Hypothalamus (tissue), 51 donors: ENCODE results near the gene FBRSL1.

Source experiments
- DNase-seq, 51 donors: peaks; one replicate each; lab custom pipeline; 2025; lab: John Stamatoyannopoulos, UW

Gene FBRSL1

GRCh38 chr12:132550830-132551640 is 61.1 kb downstream of the FBRSL1 start:
- DNase-seq = peak in 6 of 51 donors; percentile 10 to 20 (median 15)

DNA sequence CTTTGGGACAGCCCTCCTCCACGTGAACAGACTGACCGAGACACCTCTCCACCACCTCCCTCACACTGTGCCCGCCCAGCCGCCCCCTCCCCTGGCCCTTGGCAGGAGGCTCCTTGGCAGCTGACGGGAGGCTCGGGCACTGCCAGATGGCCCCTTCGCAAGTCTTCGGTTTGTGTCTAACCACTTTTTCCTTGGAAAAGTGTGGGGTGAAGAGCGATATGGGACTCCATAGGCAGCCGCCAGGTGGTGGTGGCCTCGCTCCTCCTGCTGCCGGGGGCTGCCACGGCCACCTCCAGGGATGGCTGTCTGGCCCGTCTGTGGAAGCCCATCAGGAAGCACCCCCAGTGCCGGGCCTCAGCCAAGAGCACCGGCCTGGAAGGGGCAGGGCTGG is 61.7 kb downstream of the FBRSL1 start:
- DNase-seq = peak in 15 of 51 donors; percentile 7 to 38 (median 19)

GRCh38 chr12:132554845-132555630 is 65.1 kb downstream of the FBRSL1 start:
- DNase-seq = no peak

DNA sequence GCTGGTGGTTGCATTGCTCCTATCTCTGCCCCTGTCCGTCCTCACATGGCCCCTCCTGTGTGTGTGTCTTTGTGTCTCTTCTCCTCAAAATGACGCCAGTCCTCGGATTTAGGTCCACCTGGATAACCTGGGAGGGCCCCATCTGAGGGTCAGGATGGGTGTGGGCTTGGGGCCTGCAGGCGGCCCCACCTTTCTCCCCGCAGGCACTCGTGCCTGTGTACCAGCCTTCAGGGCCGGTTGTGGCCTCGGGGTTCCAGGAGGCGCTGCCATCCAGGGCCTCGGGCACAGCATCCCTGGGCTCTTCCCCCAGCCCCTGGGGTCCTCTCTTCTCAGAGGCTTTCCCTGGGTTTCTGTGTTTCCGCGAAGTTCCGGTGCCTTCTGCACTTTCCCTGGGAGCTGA is 65.7 kb downstream of the FBRSL1 start:
- no peak for DNase-seq

DNA sequence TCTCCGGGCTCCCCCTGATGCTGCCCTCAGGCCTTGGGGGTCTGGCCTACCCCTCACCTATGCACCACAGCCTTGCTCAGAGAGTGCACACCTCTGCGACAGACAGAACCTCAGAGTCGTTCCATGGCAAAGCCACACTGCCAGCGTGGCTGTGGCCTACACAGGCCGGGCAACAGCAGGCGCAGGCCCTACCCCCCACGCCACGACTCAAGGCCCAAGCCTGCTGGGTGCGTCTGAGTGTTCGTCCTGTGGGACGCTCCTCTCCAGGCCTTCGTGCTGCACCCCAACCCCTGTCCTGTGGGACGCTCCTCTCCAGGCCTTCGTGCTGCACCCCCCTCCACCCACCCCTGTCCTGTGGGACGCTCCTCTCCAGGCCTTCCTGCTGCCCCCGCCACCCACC is 66.3 kb downstream of the FBRSL1 start:
- DNase-seq = no peak

DNA sequence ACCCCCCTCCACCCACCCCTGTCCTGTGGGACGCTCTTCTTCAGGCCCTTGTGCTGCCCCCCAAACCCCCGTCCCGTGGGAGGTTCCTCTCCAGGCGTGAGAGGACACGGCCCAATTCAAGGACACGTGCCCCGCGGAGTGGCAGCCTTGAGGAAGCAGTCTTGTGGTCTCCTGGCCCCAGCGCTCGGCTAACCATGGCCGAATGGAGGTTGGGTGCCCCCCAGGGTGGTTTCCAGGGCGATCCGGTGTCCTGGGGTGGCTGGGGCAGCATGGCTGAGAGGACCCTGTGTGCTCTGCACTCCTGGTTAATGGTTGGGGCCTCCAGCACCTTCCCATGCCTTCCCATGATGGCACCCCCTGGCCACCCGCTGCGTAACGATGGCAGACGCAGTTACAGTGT is 66.8 kb downstream of the FBRSL1 start:
- DNase-seq = no peak

DNA sequence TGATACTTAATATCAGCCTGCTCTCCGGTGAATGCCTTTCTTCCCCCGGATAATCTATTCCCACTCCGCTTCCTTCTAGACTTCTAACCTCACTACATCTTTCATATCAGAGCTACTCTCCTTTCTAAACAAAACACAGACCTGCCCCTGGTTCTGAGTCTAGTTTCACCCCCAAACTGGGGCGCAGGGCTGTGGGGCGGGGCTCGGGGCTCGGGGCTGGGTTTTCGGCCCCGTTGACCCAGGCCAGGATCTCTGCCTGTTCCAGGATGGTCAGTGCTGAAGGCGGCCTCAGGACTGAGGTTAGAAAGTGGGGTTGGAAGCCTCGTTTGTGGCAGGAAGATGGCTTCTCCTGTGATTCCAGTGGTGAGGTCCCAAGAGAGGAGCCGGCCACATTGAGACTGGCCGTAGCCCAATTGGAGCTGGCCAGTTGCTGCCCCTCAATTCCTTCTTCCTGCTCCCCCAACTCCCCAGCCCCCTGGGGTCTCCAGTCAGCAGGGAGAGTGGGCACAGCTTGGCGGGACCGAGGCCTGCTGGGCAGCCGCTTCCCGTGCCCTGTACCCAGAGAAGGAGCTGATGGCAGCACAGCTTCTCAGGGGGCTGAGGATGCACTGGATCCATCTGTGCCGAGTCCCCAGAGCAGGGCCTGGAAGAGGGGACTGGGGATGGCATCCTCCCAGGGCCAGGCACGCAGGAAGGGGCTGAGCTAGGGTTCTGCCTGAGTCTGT is 67.5 kb downstream of the FBRSL1 start:
- no peak for DNase-seq

DNA sequence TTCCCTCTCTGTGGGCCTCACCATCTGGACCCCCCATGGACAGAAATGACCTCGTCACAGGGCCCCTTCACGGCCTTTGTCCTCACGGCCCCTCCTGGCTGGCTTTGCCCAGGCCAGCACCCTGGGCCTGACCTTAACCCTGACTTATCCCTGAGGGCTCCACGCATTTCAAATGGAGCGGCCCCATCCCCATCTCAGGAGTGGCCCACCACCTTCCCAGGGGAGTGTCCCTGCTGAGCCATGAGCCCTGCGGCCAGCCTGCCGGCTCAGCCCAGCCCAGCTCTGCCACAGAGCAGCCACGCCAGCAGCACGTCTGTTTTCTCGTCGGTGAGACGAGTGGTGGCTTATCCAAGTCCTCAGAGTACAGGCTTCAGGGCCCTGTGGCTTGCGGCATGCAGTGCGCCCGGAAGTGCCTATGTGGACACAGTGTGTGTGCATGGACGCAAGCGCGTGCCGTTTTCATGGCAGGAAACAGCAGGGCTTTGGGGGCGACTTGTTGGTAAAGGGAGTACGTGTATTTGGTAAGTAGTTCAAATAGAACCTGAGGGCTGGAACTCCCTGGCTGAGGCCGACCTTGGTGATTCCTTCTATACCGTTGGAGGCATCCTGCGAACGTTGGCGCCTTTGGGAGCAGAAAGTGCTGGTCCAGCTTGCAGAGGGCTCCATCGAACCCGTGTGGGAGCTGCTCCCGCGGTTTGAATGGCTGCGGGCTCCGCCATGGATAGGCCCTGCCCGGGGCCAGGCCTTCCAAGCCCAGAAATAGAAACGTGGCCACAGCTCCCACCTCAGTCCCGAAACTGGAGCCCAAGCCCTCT is 68.3 kb downstream of the FBRSL1 start:
- DNase-seq = no peak

- DNase-seq = no peak
Measured at GRCh38 chr12:132558861-132559623, 69.1 kb downstream of the FBRSL1 start.

GRCh38 chr12:132559652-132560363 is 69.9 kb downstream of the FBRSL1 start:
- peak in 26 of 51 donors; percentile 7 to 73 (median 30) for DNase-seq

GRCh38 chr12:132560364-132560613 is 70.3 kb downstream of the FBRSL1 start:
- peak in 2 of 51 donors; percentile 5 to 10 for DNase-seq

- peak in 15 of 51 donors; percentile 3 to 45 (median 18) for DNase-seq
Measured at GRCh38 chr12:132560614-132561426, 70.9 kb downstream of the FBRSL1 start.
